ENCODE data around the gene COQ3.

DNA sequence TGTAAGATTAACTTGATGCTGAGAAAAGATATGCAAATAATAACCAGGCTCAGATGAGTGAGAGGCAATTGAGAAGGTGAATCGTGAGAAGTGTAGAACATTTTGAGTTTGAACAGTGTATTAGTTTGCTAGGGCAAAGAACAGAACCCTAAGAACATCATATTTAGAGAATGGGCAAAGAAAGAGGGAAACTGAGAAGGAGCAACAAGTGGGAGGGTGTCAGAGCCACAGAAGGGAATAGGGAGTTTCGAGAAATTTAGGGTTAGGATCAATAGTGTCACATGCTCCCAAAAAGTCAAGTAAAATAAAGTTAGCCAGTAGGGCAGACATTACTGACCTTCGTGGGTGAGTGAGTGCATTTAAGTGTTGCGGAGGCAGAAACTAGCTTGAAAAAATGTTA lies 39.0 kb downstream of the COQ3 start:
- TF ChIP-seq EZH2phosphoT487 (conservative IDR thresholded peaks at IDR 0.05; ENCODE audit: low read length): no peak
- TF ChIP-seq, protein P1, sequence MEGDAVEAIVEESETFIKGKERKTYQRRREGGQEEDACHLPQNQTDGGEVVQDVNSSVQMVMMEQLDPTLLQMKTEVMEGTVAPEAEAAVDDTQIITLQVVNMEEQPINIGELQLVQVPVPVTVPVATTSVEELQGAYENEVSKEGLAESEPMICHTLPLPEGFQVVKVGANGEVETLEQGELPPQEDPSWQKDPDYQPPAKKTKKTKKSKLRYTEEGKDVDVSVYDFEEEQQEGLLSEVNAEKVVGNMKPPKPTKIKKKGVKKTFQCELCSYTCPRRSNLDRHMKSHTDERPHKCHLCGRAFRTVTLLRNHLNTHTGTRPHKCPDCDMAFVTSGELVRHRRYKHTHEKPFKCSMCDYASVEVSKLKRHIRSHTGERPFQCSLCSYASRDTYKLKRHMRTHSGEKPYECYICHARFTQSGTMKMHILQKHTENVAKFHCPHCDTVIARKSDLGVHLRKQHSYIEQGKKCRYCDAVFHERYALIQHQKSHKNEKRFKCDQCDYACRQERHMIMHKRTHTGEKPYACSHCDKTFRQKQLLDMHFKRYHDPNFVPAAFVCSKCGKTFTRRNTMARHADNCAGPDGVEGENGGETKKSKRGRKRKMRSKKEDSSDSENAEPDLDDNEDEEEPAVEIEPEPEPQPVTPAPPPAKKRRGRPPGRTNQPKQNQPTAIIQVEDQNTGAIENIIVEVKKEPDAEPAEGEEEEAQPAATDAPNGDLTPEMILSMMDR (IDR thresholded peaks at IDR 0.05; ENCODE audit: insufficient read depth, low read length, poor library complexity, severe bottlenecking): no peak

Measured in SU-DHL-6 (cell line).